SW480 (cell line): ENCODE data around the gene EEF1AKMT4.

Experiments
- DNase-seq: peaks from one replicate; pipeline ENCODE4 v3.0.0-alpha.2; 2016; ENCODE audit warnings: low spot score

The EEF1AKMT4 gene

DNA sequence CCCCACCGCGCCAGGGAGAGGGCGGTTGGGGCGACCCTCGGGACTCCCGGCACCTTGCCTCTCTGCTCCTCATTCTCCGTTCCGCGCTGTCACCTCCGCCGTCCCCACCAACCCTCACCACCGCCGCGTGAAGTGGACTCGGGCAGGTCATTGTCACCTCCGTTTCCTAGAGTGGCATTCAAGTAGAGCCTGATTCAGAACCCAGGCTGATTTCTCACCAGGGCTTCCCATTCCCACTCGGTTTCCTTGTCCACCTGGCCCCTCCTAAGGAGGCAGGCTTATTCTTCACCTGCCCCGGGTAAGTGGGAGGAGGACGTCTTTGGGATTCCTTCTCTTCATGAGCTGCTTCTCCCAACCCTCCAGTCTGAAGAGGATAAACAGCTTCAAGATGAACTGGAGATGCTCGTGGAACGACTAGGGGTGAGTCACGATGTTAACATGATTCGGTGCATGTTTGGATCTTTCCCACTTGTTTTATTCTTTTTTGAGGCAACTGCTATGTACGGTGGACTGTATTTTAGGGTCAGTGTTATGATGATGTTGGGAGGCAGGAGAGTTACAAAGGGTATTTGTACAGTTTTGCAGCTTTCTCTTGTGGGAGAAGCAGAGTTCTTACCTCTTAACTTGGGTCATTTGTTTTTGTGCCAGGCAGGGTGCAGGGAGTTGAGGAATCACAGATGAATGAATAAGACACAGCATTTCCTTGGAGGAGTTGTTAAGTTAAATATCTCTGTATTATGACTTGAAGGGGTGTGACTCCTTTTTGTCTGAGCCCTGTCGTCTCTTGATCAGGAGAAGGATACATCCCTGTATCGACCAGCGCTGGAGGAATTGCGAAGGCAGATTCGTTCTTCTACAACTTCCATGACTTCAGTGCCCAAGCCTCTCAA lies 50.3 kb downstream of the EEF1AKMT4 start:
- DNase-seq: peak; percentile 25

DNA sequence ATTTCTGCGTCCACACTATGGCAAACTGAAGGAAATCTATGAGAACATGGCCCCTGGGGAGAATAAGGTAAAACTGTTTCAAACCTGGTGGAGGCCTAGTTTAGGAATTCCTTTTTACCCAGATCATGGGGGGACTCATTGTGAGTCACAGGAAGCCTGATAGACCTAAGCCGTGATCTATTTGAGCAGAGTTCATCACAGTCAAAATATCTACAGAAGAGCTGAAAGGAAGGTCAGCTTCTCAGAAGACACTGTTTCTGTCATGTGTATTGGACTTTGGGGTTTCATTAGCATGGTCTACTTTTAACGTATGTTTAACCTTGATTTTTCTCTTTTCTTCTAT lies 50.9 kb downstream of the EEF1AKMT4 start:
- no peak for DNase-seq

DNA sequence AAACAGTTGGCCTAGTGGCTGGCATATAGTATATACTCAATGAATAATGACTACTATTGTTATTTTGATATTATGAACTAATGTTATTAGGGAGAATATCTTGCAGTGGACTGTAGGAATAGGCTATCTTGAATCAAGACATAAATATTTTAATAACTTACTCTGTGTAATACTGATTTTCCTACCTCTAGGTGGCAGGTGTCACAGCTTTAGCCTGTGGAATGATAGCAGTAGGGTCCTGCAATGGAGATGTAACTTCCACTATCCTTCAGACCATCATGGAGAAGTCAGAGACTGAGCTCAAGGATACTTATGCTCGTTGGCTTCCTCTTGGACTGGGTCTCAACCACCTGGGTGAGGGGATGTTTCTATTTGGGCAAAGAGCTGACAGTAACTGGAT lies 56.1 kb downstream of the EEF1AKMT4 start:
- DNase-seq: peak; percentile 36

DNA sequence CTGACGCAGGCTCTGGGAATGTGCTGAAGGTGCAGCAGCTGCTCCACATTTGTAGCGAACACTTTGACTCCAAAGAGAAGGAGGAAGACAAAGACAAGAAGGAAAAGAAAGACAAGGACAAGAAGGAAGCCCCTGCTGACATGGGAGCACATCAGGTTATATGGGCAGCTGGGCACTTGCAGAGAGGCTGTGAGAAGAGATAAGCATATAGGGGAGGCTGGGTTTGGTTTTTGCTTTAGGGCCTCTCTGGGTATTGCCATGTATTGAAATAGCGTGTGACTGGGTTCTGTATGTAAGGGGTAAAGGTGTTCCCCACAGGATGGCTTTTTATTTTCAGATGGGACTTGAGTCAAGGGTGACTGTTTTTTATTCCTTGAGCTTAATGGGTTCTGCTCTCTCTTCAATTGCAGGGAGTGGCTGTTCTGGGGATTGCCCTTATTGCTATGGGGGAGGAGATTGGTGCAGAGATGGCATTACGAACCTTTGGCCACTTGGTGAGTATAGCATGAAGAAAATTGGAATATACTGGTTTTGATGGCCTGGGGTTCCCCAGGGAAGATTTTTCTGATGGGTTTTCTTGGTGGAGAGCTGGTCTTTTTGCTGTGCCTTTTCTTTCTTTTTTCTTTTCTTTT lies 57.0 kb downstream of the EEF1AKMT4 start:
- DNase-seq: no peak

DNA sequence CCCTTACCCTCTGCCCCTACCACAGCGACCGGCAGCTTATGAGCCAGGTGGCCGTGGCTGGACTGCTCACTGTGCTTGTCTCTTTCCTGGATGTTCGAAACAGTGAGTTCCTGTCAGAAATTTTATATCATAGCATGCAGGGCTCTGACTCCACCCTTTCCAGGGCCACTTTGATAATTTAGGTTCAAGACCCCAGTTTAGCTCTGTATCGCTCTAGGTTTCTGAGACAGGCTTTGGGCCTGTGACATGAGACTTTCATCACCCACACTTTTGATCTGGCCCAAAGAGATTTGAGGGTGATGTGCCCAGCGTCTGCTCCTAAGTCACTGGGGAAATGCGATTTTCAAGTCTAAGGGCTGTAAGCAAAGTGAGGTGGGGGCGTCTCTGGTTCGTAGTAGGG lies 58.4 kb downstream of the EEF1AKMT4 start:
- no peak for DNase-seq
